IgD-negative memory B cell (primary cell): ENCODE results near the gene ANGPT4. TPM values are rescaled to one million over a fixed set of nuclear protein-coding genes. Genes with fewer than 3 reads are reported as not detected.
A peak's percentile ranks its signal among the peaks of the same experiment; 100 is the strongest.

Experiments used
- H3K27ac Mint-ChIP-seq, 3 donors: one replicate each; pipeline ENCODE4 v1.8.0; 2020 to 2022; ENCODE audit warnings: mild to moderate bottlenecking in 3 of 3, mixed read lengths in 3 of 3, moderate library complexity in 1 of 3
- H3K27me3 Mint-ChIP-seq: one replicate; pipeline ENCODE4 v1.8.0; 2021; ENCODE audit warnings: mixed read lengths
- H3K36me3 Mint-ChIP-seq: one replicate; pipeline ENCODE4 v1.8.0; 2020; ENCODE audit warnings: mild to moderate bottlenecking, mixed read lengths
- H3K4me1 Mint-ChIP-seq, 3 donors: one replicate each; pipeline ENCODE4 v1.8.0; 2020 to 2022; ENCODE audit warnings: mixed read lengths in 3 of 3, mild to moderate bottlenecking in 1 of 3
- H3K4me3 Mint-ChIP-seq, 4 donors: one replicate each; pipeline ENCODE4 v1.8.0; 2020 to 2022; ENCODE audit warnings: mild to moderate bottlenecking in 4 of 4, mixed read lengths in 4 of 4, moderate library complexity in 3 of 4
- H3K9me3 Mint-ChIP-seq, 3 donors: one replicate each; pipeline ENCODE4 v1.8.0; 2020 to 2021; ENCODE audit warnings: mixed read lengths in 3 of 3, mild to moderate bottlenecking in 1 of 3
- polyA plus RNA-seq: library from polyadenylated mRNA; unstranded; fragments of 300-500 nt; fragmentation: Illumina TruSeq; gene quantifications from one replicate; pipeline ENCODE4 v1.2.3, GENCODE V29; 2021

Gene ANGPT4
- polyA plus RNA-seq, 1 donor from 2014 or later = not detected

GRCh38 chr20:920311-920710 lies 4.2 kb upstream of the ANGPT4 start:
- Mint-ChIP-seq H3K4me3 (peak overlapping the region in 1 of 4 donors; percentile 19), H3K27ac (no peak overlapping the region), H3K4me1 (peaks cover 0 to 2% (median 0%) of the 10 kb centered on the region in 3 donors), H3K27me3 (peaks cover 6% of the 10 kb centered on the region), H3K36me3 (peaks cover 3% of the 10 kb centered on the region), H3K9me3 (peaks cover 0 to 3% (median 1%) of the 10 kb centered on the region in 3 donors)

GRCh38 chr20:919491-919916 lies 3.4 kb upstream of the ANGPT4 start:
- Mint-ChIP-seq H3K27me3 (peaks cover 7% of the 10 kb centered on the region), H3K4me1 (peaks cover 0 to 2% (median 0%) of the 10 kb centered on the region in 3 donors), H3K27ac (peak overlapping the region in 1 of 3 donors; percentile 32), H3K4me3 (no peak overlapping the region), H3K36me3 (peaks cover 3% of the 10 kb centered on the region), H3K9me3 (peaks cover 0 to 3% (median 1%) of the 10 kb centered on the region in 3 donors)

GRCh38 chr20:917416-917815 lies 1.3 kb upstream of the ANGPT4 start:
- H3K36me3 Mint-ChIP-seq = peaks cover 3% of the 10 kb centered on the region
- H3K27ac Mint-ChIP-seq = peak overlapping the region in 1 of 3 donors; percentile 2
- peaks cover 0 to 2% (median 0%) of the 10 kb centered on the region in 3 donors for H3K4me1 Mint-ChIP-seq
- peaks cover 0 to 3% (median 1%) of the 10 kb centered on the region in 3 donors for H3K9me3 Mint-ChIP-seq
- H3K27me3 Mint-ChIP-seq = peaks cover 8% of the 10 kb centered on the region
- no peak overlapping the region for H3K4me3 Mint-ChIP-seq

- H3K27me3 Mint-ChIP-seq = peaks cover 8% of the 10 kb centered on the region
- no peak overlapping the region for H3K4me3 Mint-ChIP-seq
- H3K4me1 Mint-ChIP-seq = peaks cover 0 to under 1% (median 0%) of the 10 kb centered on the region in 3 donors
- peaks cover 3% of the 10 kb centered on the region for H3K36me3 Mint-ChIP-seq
- H3K27ac Mint-ChIP-seq = no peak overlapping the region
- H3K9me3 Mint-ChIP-seq = peaks cover 0 to 3% (median 1%) of the 10 kb centered on the region in 3 donors
Measured at GRCh38 chr20:916825-917224, 691 bp upstream of the ANGPT4 start.

DNA sequence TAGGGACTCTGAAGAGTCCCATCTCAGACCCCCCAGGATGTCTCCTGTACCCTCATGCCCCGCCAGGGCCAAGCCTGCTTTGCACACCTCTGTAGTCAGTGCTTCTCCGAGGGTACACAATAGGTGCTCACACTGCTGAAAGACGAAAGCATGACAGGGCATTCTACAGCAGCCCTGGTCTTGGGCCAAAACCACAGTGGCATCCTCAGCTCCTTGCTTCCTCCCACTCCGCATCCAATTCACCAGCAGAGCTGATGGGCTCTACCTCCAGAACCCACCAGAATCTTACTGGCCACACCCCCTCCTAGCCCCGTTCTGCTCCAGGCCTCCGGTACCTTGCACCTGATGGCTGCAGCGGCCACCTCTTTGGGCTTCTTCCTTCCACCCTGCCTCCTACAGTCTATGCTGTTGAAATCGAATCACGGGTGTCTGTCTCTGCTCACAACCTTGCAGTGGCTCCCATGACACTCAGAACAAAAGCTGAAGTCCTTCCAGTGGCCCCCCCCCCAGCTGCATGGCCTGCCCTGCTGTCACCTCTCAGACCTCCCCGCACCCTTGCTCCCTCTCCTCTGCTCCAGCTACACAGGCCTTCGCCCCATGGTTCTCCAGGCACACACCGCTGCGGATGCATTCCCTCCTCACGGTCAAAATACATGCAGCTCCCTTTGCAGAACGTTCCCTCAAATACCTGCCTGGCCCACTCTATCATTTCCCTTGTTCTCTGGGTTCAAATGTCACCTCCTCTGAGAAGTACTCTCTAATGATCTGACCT lies 1.2 kb downstream of the ANGPT4 start:
- Mint-ChIP-seq H3K4me3 (no peak overlapping the region), H3K4me1 (no peaks in the 10 kb centered on the region), H3K9me3 (no peaks in the 10 kb centered on the region), H3K27ac (no peak overlapping the region), H3K27me3 (peaks cover 6% of the 10 kb centered on the region), H3K36me3 (peaks cover 2% of the 10 kb centered on the region)

DNA sequence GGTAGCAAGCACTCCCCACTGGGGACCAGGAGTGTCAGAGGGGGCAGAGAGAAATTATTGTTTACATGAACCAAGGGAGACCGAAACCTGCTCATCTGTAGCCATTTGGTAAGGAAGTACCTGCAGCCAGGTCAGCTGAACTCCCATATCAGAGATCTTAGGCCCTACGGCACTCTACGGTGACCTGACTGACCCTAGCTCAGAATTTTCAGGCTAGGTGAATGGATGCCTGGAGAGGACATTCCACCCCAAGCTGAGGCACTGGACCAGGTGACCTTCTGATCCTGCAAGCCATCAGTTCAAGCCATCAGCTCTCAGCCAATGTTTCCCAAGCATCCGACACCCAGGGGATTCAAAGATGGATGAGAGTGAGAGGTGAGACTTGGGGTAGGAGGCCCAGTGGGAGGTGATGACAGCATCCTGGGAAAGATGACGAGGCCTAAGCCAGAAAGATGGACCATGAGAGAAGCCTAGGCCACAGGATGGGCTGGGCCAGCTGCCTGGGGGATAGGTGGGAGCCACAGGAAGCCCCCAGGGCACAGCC lies 2.8 kb downstream of the ANGPT4 start:
- H3K9me3 Mint-ChIP-seq = no peaks in the 10 kb centered on the region
- H3K4me1 Mint-ChIP-seq = no peaks in the 10 kb centered on the region
- no peak overlapping the region for H3K4me3 Mint-ChIP-seq
- H3K27me3 Mint-ChIP-seq = peaks cover 5% of the 10 kb centered on the region
- H3K27ac Mint-ChIP-seq = no peak overlapping the region
- peaks cover 2% of the 10 kb centered on the region for H3K36me3 Mint-ChIP-seq

GRCh38 chr20:911882-912600 lies 4.1 kb downstream of the ANGPT4 start:
- Mint-ChIP-seq H3K4me1 (no peaks in the 10 kb centered on the region), H3K27ac (no peak overlapping the region), H3K9me3 (no peaks in the 10 kb centered on the region), H3K27me3 (peaks cover 5% of the 10 kb centered on the region), H3K36me3 (peaks cover under 1% of the 10 kb centered on the region), H3K4me3 (no peak overlapping the region)

GRCh38 chr20:910870-911770 lies 5.0 kb downstream of the ANGPT4 start:
- Mint-ChIP-seq H3K27me3 (peaks cover 5% of the 10 kb centered on the region), H3K36me3 (no peaks in the 10 kb centered on the region), H3K27ac (no peak overlapping the region), H3K4me3 (peak overlapping the region in 1 of 4 donors; percentile 42), H3K9me3 (no peaks in the 10 kb centered on the region), H3K4me1 (peaks cover 0 to 6% (median under 1%) of the 10 kb centered on the region in 3 donors)

- Mint-ChIP-seq H3K4me1 (peaks cover 4 to 14% (median 9%) of the 10 kb centered on the region in 3 donors), H3K27me3 (peaks cover 5% of the 10 kb centered on the region), H3K27ac (no peak overlapping the region), H3K4me3 (no peak overlapping the region), H3K9me3 (no peaks in the 10 kb centered on the region), H3K36me3 (no peaks in the 10 kb centered on the region)
Measured at GRCh38 chr20:910132-910869, 5.8 kb downstream of the ANGPT4 start.

- Mint-ChIP-seq H3K9me3 (no peaks in the 10 kb centered on the region), H3K4me1 (peaks cover 9 to 19% (median 14%) of the 10 kb centered on the region in 3 donors), H3K36me3 (no peaks in the 10 kb centered on the region), H3K4me3 (no peak overlapping the region), H3K27me3 (peaks cover 4% of the 10 kb centered on the region), H3K27ac (no peak overlapping the region)
Measured at GRCh38 chr20:909641-910040, 6.5 kb downstream of the ANGPT4 start.

DNA sequence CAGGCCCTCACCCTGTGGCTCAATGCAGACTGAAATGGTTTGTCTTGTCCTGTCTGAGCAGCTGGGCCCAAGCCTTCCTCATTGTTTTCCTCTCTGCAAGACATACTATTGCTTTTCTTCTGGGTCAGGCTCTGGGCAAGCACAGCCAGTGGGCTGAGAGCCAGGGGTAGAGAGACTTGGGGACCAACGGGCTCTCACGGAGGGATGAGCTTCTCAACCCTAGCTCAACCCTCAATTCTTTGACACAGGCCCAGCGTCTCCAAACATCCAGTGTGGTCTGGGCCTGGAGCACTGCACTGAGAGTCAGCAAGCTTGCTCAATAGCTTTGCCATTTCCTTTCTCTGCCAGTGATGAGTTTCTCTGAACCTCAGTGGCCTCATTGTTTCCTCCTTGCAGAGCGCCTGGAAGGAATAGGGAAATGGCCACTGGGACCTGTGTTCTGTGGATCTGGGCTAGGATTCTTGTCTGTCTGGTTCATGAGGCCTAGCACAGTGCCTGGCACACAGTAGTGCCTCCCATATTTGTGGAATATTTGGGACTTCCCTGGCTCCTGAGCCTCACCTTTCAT lies 9.3 kb downstream of the ANGPT4 start:
- H3K36me3 Mint-ChIP-seq = no peaks in the 10 kb centered on the region
- no peak overlapping the region for H3K27ac Mint-ChIP-seq
- peaks cover 2% of the 10 kb centered on the region for H3K27me3 Mint-ChIP-seq
- H3K9me3 Mint-ChIP-seq = no peaks in the 10 kb centered on the region
- no peak overlapping the region for H3K4me3 Mint-ChIP-seq
- H3K4me1 Mint-ChIP-seq = peaks cover 9 to 19% (median 14%) of the 10 kb centered on the region in 3 donors

GRCh38 chr20:906001-906520 lies 10.1 kb downstream of the ANGPT4 start:
- peak overlapping the region in 1 of 3 donors; percentile 68 for H3K27ac Mint-ChIP-seq
- H3K4me3 Mint-ChIP-seq = no peak overlapping the region
- H3K9me3 Mint-ChIP-seq = peaks cover 0 to 4% (median 0%) of the 10 kb centered on the region in 3 donors
- H3K36me3 Mint-ChIP-seq = no peaks in the 10 kb centered on the region
- no peaks in the 10 kb centered on the region for H3K27me3 Mint-ChIP-seq
- peaks cover 9 to 19% (median 14%) of the 10 kb centered on the region in 3 donors for H3K4me1 Mint-ChIP-seq

- Mint-ChIP-seq H3K27ac (peak overlapping the region in 2 of 3 donors; percentile 68 to 87), H3K27me3 (no peaks in the 10 kb centered on the region), H3K4me3 (peak overlapping the region in 2 of 4 donors; percentile 14 to 30)
Measured at GRCh38 chr20:905396-905961, 10.7 kb downstream of the ANGPT4 start.

More at GRCh38 chr20:905396-905961, 10.7 kb downstream of the ANGPT4 start:
- no peaks in the 10 kb centered on the region for H3K36me3 Mint-ChIP-seq
- peaks cover 9 to 19% (median 14%) of the 10 kb centered on the region in 3 donors for H3K4me1 Mint-ChIP-seq
- peaks cover 0 to 9% (median 0%) of the 10 kb centered on the region in 3 donors for H3K9me3 Mint-ChIP-seq
